ENCODE data around the gene OR52K2. TPM values are rescaled to one million over a fixed set of nuclear protein-coding genes. Genes with fewer than 3 reads are reported as not detected.

OR52K2 gene
- total and polyA plus RNA-seq, 2 of the 13 experiments (the other 11 are each of a cell fraction or from before 2014, with no cell fraction given): not detected

DNA sequence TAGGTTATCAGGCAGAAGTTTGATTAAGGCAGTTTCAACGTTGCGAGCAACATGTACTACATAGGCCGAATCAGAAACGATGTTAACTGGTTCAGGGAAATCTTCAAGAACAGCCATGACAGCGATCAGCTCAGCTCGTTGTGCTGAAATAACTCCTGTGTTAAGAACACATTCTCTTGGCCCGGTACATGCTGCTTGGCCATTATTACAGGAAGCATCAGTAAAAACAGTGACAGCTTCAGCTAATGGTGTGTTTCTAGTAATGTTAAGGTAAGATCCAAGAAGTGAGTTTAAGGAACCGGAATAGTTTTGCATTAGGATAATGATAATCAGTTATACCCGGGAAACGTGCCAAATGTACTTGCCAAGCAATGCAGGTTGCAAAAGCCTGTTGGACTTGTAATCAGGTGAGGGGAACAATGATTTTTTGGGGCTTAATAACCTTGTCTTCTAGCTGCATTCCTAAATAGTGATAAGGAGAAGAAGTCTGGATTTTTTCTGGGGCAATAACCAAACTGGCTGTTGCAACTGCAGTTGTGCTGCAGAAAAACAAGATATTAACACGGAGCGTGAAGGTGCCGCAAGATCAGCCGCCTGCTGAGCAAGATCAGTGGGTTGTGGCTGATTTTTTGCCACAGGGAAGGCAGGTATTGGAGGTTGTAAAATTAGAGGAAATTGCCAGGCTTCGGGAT lies 47.6 kb downstream of the OR52K2 start:
- H3K79me2 ChIP-seq (ENCODE audit: insufficient read depth, low read length): no peaks in the 10 kb centered on the region
- H2AFZ ChIP-seq (ENCODE audit: low read length): no peak overlapping the region
- no peak overlapping the region for H3K4me3 ChIP-seq (replicated peaks in 1 of 3; ENCODE audit: insufficient read depth in 1 of 3, low read depth in 2 of 3, low read length in 3 of 3)
- H3K36me3 ChIP-seq (replicated peaks in 1 of 2; ENCODE audit: control insufficient read depth in 1 of 2, insufficient read depth in 2 of 2, low read length in 2 of 2): no peaks in the 10 kb centered on the region
- ATAC-seq (no peak), DNase-seq (ENCODE audit: low spot score) (no peak), FAIRE-seq (no peak)
- no peak overlapping the region for H3K27ac ChIP-seq (ENCODE audit: extremely low read length, insufficient read depth, low read length)
- no peaks in the 10 kb centered on the region for H3K4me1 ChIP-seq (ENCODE audit: insufficient read depth, low read length)
- no peak overlapping the region for H3K9ac ChIP-seq (ENCODE audit: insufficient read depth, low read depth, low read length)
- no peak for TF ChIP-seq ZNF761 (CRISPR knock-in tag; conservative IDR thresholded peaks at IDR 0.05)
- no peak for TF ChIP-seq ZNF432 (CRISPR knock-in tag; IDR thresholded peaks at IDR 0.05; ENCODE audit: borderline replicate concordance)
- TF ChIP-seq KLF13 (CRISPR knock-in tag; IDR thresholded peaks at IDR 0.05): no peak
- no peak for TF ChIP-seq ZNF549 (CRISPR knock-in tag; IDR thresholded peaks at IDR 0.05)
- TF ChIP-seq YEATS4 (CRISPR knock-in tag; IDR thresholded peaks at IDR 0.05; ENCODE audit: borderline replicate concordance): no peak
- no peak for TF ChIP-seq KMT2B (CRISPR knock-in tag; IDR thresholded peaks at IDR 0.05)
- TF ChIP-seq ZSCAN12 (CRISPR knock-in tag; IDR thresholded peaks at IDR 0.05): no peak
- no peak for TF ChIP-seq TEAD3 (CRISPR knock-in tag; optimal IDR thresholded peaks at IDR 0.05; ENCODE audit: borderline replicate concordance)
- TF ChIP-seq, protein P1, sequence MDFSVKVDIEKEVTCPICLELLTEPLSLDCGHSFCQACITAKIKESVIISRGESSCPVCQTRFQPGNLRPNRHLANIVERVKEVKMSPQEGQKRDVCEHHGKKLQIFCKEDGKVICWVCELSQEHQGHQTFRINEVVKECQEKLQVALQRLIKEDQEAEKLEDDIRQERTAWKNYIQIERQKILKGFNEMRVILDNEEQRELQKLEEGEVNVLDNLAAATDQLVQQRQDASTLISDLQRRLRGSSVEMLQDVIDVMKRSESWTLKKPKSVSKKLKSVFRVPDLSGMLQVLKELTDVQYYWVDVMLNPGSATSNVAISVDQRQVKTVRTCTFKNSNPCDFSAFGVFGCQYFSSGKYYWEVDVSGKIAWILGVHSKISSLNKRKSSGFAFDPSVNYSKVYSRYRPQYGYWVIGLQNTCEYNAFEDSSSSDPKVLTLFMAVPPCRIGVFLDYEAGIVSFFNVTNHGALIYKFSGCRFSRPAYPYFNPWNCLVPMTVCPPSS (IDR thresholded peaks at IDR 0.05): no peak
- TF ChIP-seq ZNF512 (CRISPR knock-in tag; IDR thresholded peaks at IDR 0.05): no peak
- TF ChIP-seq NAIF1 (CRISPR knock-in tag; IDR thresholded peaks at IDR 0.05; ENCODE audit: borderline replicate concordance): no peak
- TF ChIP-seq, protein P2, sequence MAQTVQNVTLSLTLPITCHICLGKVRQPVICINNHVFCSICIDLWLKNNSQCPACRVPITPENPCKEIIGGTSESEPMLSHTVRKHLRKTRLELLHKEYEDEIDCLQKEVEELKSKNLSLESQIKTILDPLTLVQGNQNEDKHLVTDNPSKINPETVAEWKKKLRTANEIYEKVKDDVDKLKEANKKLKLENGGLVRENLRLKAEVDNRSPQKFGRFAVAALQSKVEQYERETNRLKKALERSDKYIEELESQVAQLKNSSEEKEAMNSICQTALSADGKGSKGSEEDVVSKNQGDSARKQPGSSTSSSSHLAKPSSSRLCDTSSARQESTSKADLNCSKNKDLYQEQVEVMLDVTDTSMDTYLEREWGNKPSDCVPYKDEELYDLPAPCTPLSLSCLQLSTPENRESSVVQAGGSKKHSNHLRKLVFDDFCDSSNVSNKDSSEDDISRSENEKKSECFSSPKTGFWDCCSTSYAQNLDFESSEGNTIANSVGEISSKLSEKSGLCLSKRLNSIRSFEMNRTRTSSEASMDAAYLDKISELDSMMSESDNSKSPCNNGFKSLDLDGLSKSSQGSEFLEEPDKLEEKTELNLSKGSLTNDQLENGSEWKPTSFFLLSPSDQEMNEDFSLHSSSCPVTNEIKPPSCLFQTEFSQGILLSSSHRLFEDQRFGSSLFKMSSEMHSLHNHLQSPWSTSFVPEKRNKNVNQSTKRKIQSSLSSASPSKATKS (CRISPR knock-in tag; IDR thresholded peaks at IDR 0.05): no peak
- no peak for TF ChIP-seq ZNF780A (CRISPR knock-in tag; IDR thresholded peaks at IDR 0.05)
- TF ChIP-seq ZNF234 (CRISPR knock-in tag; conservative IDR thresholded peaks at IDR 0.05): no peak
- POLR2A ChIA-PET: no interaction called here
- peaks cover 0 to 47% of the 10 kb centered on the region in 2 experiments; a peak in 4 of 5 replicates for H3K27me3 ChIP-seq (ENCODE audit: control insufficient read depth in 1 of 2, insufficient read depth in 2 of 2, low read length in 2 of 2)
- BruUV-seq (replicated peaks): no TSS peak
- CTCF ChIA-PET (ENCODE audit: low intra/inter-chr PET ratio, low total read pairs): no interaction called here
- no peak overlapping the region for H3K4me2 ChIP-seq (ENCODE audit: low read depth, low read length)
- WGBS (ENCODE audit: low lambda C conversion rate): 19% methylated on average over 15 of the region's 15 CpGs
- H3K9me3 ChIP-seq (ENCODE audit: low read length): no peaks in the 10 kb centered on the region
- H4K20me1 ChIP-seq (ENCODE audit: insufficient read depth, low read length): no peaks in the 10 kb centered on the region
- in situ Hi-C loops (cut with HindIII; ENCODE audit: extremely low pct_ligation_motif_present, low pct_unique_long_range_greater_than_20kb): no loop called here
- intact Hi-C loops (cut with micrococcal nuclease; ENCODE audit: unreplicated experiment): no loop called here

Measured in HepG2 (cell line).